Kidney glomerular epithelial cell (primary cell): ENCODE data around the gene KCNJ9.
"Not testable (repeated sequence)": the region's sequence is repeated elsewhere in the genome, so short reads cannot be mapped to it uniquely, and the experiment has no call there.

Experiments used
- DNase-seq: peaks from one replicate; lab custom pipeline; 2025; lab: John Stamatoyannopoulos, UW

Gene KCNJ9

GRCh38 chr1:160081261-160081936 lies at the start of gene KCNJ9:
TSS of gene KCNJ9 (plus strand) at chr1:160081538. CDS start at chr1:160084031, 2,493 bp downstream.
- no peak for DNase-seq

GRCh38 chr1:160032165-160032820 lies 49.0 kb upstream of the KCNJ9 start:
- DNase-seq, result peak; percentile 54

DNA sequence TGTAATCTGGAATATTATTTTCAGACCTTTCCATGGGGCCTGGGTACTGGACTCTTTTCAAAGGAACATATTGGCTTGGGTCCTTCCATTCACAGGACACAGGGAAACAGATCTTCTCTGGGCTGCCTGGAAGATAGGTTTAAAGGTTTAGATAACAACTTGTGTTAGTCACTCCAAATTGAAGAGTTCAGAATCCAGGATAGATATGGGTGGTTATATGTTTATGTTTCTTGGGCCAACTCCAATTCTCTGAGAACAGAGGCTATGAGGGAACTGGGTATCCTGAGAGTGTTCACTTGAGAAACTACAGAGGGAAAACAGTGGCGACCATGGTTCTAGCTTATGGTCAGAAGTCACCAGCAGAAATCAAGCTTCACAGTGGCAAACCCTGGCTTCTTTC lies 40.9 kb upstream of the KCNJ9 start:
- DNase-seq, result no peak

DNA sequence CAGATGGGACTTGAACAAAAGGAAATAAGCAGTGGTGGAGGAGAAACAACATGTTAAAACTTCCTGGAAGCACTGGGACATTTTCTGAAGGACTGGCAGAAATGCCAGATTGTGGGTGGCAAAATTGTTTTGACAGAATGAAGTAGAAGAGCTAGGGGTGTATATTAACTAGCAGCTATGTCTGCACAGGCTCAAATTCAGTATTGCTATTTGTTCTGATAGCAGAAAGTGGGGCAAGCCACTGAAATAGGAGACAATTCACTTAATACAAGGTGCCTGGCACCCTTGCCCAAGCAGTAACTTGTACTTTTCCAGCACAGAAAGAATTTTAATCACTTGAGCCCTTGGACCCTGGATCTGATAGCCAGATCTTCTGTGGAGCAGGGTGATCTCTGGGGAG lies 37.8 kb upstream of the KCNJ9 start:
- DNase-seq, result no peak

DNA sequence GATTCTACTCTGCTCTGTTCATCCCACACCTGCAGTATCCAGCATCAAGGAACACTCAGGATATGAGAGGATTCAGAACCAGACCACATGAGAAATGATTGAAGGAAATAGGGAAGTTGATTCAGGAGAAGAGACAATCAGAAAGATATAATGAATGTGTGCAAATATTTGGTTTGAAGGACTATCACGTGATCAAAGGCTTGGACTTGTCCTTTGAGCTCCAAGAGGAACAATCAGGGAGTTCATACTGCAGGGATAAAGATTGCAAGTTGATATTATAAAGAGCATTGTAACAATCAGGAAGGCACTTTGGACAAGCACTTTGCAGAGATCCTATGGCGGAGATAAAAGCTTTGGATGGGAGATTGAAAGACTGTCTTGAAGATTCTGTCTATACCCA lies 35.7 kb upstream of the KCNJ9 start:
- DNase-seq, result no peak

DNA sequence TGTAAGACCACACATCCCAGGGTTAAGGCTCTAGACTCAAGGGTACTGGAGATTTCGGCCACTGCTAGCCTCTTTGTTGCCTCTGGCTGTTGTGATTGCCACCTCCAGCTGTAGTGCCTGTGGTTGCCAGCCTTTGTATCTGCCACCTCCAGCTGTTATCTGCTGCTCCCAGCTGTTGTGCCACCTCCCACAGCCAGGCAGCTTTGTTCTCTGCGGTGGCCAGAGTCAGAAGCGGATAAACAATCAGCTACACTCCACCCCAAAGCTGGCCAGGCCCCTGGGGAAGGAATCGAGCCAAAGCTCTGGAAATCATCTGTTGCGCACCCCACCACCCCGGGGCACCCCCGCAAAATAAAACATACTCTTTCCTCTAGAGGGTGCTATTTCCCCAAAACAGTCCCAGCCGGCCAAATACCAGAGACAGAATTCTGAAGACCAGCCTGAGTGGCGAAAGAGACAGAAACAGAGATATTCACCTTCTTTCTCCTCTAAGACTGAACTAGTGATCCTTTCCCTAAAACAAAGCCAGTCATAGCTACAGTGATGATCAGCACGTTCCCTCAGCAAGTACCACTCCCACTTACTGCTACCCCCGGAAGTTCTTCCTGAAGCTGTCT lies 34.7 kb upstream of the KCNJ9 start:
- DNase-seq, result peak; percentile 17

DNA sequence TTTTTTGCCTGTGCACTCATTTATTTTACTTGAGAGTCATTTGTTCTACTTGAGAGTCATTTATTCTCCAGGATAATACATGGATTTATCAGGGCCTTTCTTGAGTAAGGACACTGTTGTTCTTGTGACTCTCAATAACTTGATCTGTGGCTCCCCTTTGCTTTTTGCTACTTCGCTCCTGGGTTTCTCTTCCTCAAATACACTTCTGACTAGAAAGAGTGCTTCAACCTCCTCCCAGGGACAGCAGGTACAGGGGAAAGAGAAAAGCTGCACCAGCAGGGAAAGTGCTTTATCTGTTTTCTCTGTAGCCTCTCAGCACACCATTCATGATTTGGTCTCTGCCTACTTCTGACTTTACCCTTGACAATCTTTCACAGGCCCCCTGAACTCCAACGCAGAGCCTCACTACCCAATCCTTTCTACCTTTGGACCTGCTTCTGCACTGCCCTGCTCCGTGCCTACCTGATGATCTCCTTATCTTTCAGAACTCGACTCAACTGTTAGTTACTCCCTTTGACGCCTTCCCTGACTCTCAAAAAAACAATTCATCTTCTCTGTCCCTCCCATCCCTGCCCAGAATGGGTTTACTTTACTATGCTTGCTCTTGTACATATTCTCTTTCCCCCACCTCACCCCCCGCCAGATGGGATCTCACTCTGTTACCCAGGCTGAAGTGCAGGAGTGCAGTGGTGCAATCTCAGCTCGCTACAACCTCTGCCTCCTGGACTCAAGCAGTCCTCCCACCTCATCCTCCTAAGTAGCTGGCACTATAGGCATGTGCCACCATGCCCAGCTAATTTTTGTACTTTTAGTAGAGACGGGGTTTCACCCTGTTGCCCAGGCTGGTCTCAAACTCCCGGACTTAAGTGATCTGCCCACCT lies 34.0 kb upstream of the KCNJ9 start:
- no peak for DNase-seq

DNA sequence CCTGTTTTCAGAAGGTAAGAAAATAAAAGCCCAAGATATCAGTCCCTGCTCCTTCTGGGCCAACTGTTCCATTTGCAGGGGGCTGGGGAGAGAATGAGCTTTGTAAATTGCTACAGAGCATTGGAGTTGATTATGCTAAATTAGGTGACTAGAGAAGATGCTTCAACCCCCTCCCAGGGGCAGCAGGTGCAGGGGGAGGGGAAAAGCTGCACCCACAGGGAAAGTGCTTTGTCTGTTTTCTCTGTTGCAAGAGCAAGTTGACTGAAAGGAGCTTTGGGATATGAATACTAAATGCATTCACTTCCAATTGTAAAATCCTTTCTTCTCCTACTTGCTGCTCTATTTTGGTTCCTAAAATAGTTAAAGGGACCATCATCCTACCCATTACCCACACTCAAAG lies 33.0 kb upstream of the KCNJ9 start:
- no peak for DNase-seq

DNA sequence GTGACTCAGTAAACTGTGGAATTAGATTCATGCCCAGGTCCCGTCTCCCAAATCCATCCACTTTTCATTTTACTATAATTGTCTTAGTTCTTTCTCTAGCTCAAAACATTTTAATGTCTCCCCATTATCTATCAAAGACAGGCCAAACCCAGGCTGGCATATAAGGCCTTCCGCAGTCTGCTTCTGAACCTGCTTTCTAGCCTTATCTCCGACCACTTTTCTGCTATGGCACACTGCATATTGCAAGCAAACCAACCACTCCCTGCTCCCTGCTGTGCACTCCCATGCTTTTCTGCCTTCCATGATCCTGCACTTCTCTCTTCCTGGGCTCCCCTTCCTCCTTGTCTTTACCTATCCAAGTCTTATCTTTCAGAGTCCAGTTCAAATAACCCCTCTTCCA lies 32.2 kb upstream of the KCNJ9 start:
- DNase-seq, result no peak

- DNase-seq, result not testable (repeated sequence)
These were observed 31.2 kb upstream of the KCNJ9 start for GRCh38 chr1:160050182-160050581.

- DNase-seq, result no peak
These were observed 30.7 kb upstream of the KCNJ9 start for GRCh38 chr1:160050619-160051018.

DNA sequence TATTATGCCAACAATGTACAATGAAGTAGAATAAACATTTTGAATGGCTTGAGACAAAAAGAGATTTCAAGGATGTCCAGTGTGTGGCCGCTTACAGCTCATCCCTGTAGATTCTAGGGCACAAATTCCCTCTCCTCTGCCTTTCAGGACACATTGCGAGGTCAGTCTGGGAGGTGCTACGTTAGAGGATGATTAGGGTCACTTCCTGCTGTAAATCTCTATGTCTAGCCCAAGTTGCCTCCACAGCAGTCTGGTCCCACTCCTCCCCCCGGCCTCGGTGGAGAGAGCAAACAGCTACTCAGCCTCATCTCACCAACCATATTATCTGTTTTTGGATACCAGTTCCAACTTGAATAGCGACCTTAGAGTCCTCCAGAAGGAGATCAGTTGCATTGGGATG lies 28.4 kb upstream of the KCNJ9 start:
- no peak for DNase-seq

GRCh38 chr1:160053548-160054365 lies 27.6 kb upstream of the KCNJ9 start:
- DNase-seq, result no peak

DNA sequence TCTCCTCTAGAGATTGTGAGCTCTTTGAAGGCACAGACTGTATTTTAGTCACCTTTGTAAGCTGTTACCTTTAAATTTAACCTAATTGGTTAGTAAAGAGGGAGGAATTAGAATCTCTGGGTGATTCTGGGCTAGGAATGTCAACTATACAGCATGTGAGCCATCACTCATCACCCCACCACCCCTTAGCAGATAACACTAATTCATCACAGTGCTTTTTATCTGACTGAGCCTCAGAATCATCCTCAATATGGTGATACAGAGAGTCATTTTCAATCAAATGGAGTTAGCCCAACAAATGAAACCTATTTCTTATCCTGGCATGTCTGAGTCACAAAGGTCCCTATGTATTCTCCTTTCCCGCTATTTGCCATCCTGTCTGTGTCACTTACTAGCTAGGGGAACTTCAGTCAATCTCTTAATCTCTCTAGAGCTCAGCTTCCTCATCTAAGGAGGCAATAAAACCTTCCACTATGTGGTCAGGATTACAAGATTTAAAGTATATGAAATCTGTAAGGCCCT lies 24.6 kb upstream of the KCNJ9 start:
- no peak for DNase-seq

GRCh38 chr1:160058087-160058486 lies 23.3 kb upstream of the KCNJ9 start:
- DNase-seq, result no peak

DNA sequence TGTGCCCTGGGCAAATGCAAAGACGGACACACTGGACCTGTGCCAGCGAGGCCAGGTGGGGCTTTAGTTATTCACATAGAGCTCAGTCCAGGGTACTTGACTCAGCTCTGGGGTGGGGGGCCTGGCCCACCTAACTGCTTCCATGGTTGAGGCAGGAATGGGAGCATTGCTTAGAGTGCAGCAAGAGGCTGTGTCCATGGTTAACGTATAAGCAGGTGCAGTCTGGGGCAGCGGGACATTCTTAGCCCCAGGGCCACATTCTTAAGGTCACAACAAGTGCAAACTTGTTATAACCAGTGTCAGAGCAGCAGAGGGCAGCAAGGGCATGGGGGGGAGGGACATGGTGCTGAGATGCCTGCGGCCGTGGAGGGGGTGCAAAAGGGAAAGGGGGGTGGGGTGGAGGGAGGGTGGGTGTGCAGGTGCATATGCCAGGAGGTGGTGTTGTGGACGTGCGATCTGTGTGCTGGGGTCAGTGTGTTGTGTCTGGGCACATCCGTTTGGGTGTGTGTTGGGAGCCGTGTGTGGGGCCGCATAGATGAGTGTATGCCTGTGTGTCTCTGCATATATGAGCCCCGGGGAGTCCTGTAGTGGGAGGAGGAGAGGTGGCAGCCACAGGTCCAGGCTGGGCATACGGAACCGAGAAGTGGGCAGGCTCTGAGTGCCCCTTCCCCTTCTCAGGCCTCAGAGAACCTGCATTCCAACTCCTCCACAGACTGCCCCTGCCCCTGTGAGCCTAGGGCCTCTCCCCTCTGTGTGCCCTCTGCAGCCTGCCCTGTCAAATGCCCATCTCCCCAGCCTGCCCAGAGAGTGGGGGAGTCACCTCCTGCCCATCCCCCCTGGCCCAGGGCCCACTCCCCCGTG lies 19.7 kb upstream of the KCNJ9 start:
- DNase-seq, result no peak

DNA sequence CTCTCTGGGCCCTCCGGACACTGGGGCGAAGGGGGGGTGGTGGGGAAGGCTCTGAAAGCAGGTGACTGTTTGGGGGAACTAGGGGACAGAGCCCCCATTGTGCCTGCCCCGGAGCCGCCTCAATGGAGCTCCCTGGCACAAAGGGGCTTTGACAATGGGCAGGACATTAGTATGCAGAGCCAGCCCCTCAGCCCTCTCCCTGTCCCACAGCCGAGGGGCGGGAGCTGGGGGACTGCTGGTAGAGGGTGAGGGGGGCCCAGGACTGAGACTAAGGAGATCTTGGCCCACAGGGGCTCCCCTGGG lies 19.2 kb upstream of the KCNJ9 start:
- no peak for DNase-seq

- DNase-seq, result no peak
These were observed 18.2 kb upstream of the KCNJ9 start for GRCh38 chr1:160063176-160063575.

- DNase-seq, result no peak
These were observed 17.2 kb upstream of the KCNJ9 start for GRCh38 chr1:160064164-160064563.

GRCh38 chr1:160064746-160065145 lies 16.6 kb upstream of the KCNJ9 start:
- no peak for DNase-seq
